ENCODE measurements around the gene TMPRSS5. TPM values are rescaled to one million over a fixed set of nuclear protein-coding genes. Genes with fewer than 3 reads are reported as not detected.

The TMPRSS5 gene
- total RNA-seq, 1 donor from 2014 or later: 1.6 TPM

GRCh38 chr11:113649311-113649710, 56.8 kb downstream of the TMPRSS5 start:
- Mint-ChIP-seq H3K4me1 (ENCODE audit: unreplicated experiment) (no peaks in the 10 kb centered on the region), H3K27me3 (ENCODE audit: unreplicated experiment) (peaks cover 12% of the 10 kb centered on the region), H3K9me3 (ENCODE audit: unreplicated experiment) (peaks cover 11% of the 10 kb centered on the region), H3K27ac (ENCODE audit: unreplicated experiment) (no peak overlapping the region), H3K4me3 (ENCODE audit: unreplicated experiment) (no peak overlapping the region), H3K36me3 (ENCODE audit: unreplicated experiment) (no peaks in the 10 kb centered on the region)
- DNase-seq (ENCODE audit: extremely low spot score, unreplicated experiment): no peak
- no peak for TF ChIP-seq CTCF (IDR thresholded peaks at IDR 0.05)

DNA sequence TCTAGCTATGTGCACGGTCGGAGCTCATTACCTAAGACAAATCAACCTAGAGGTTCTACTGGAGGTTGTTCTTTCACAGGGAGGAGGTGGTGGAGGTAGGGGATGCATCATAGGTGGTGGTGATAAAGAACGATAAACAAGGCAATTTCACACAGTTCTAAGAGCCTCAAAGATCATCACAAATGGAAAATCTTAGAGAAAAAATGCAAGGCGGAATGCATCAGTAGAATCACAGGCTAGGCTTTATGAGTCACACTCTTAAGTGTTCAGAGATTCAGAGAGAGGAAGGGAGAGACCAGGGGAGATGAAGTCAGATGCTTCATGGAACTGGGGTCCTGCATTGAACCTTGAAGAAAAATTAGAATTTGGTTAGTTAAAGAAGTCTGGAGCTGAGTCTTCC, 58.3 kb downstream of the TMPRSS5 start:
- no peaks in the 10 kb centered on the region for H3K36me3 Mint-ChIP-seq (ENCODE audit: unreplicated experiment)
- H3K9me3 Mint-ChIP-seq (ENCODE audit: unreplicated experiment): peaks cover 11% of the 10 kb centered on the region
- peaks cover 8% of the 10 kb centered on the region for H3K27me3 Mint-ChIP-seq (ENCODE audit: unreplicated experiment)
- no peaks in the 10 kb centered on the region for H3K4me1 Mint-ChIP-seq (ENCODE audit: unreplicated experiment)
- no peak overlapping the region for H3K4me3 Mint-ChIP-seq (ENCODE audit: unreplicated experiment)
- no peak for TF ChIP-seq CTCF (IDR thresholded peaks at IDR 0.05)
- H3K27ac Mint-ChIP-seq (ENCODE audit: unreplicated experiment): no peak overlapping the region
- no peak for DNase-seq (ENCODE audit: extremely low spot score, unreplicated experiment)

- Mint-ChIP-seq H3K27me3 (ENCODE audit: unreplicated experiment) (peaks cover 9% of the 10 kb centered on the region), H3K4me1 (ENCODE audit: unreplicated experiment) (no peaks in the 10 kb centered on the region), H3K9me3 (ENCODE audit: unreplicated experiment) (peaks cover 11% of the 10 kb centered on the region), H3K27ac (ENCODE audit: unreplicated experiment) (no peak overlapping the region), H3K36me3 (ENCODE audit: unreplicated experiment) (no peaks in the 10 kb centered on the region), H3K4me3 (ENCODE audit: unreplicated experiment) (no peak overlapping the region)
- DNase-seq (ENCODE audit: extremely low spot score, unreplicated experiment): no peak
- no peak for TF ChIP-seq CTCF (IDR thresholded peaks at IDR 0.05)
Measured at GRCh38 chr11:113647108-113647507, 59.0 kb downstream of the TMPRSS5 start.

DNA sequence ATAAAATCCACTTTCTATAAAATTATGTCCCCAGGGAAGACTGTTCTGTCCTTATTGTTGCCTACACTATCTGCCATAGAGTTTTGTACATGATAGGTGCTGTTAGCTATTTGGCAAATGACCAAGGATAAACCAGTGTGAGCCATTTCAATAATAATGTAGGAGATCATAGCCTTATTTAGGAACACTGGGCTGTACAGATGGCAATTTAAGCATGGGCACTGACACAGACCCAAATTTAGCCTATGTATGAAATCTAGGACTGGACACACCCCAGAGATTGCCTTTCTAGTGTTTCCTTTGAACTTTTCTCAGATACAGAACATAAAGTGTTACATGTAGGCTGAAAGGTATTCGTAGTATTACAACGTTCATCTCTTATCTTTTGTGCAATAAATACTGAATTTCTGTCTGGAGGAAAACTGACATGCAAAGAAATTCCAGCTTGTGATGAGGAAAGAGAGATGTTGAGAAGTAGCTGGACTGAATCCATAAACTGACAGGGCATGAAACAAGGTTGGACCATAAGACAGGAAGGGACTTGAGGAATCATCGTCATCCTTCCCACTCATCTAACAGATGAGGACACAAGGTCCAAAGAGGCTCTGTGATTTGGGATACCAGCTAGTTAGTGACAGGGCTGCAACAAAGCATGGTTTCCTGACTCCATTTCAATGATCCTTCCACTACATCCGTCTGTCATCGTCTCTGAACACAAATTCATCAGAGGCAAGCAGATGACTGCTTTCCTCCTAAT, 60.3 kb downstream of the TMPRSS5 start:
- TF ChIP-seq CTCF (IDR thresholded peaks at IDR 0.05): no peak
- Mint-ChIP-seq H3K4me1 (ENCODE audit: unreplicated experiment) (no peaks in the 10 kb centered on the region), H3K27ac (ENCODE audit: unreplicated experiment) (no peak overlapping the region)

GRCh38 chr11:113644605-113645004, 61.5 kb downstream of the TMPRSS5 start:
- no peak for TF ChIP-seq CTCF (IDR thresholded peaks at IDR 0.05)
- no peaks in the 10 kb centered on the region for H3K36me3 Mint-ChIP-seq (ENCODE audit: unreplicated experiment)

More for the DNA sequence above, 60.3 kb downstream of the TMPRSS5 start:
- DNase-seq (ENCODE audit: extremely low spot score, unreplicated experiment): no peak
- H3K9me3 Mint-ChIP-seq (ENCODE audit: unreplicated experiment): peaks cover 10% of the 10 kb centered on the region
- H3K27me3 Mint-ChIP-seq (ENCODE audit: unreplicated experiment): peaks cover 15% of the 10 kb centered on the region
- no peaks in the 10 kb centered on the region for H3K36me3 Mint-ChIP-seq (ENCODE audit: unreplicated experiment)
- no peak overlapping the region for H3K4me3 Mint-ChIP-seq (ENCODE audit: unreplicated experiment)

More at GRCh38 chr11:113644605-113645004, 61.5 kb downstream of the TMPRSS5 start:
- Mint-ChIP-seq H3K4me3 (ENCODE audit: unreplicated experiment) (no peak overlapping the region), H3K27ac (ENCODE audit: unreplicated experiment) (no peak overlapping the region), H3K4me1 (ENCODE audit: unreplicated experiment) (no peaks in the 10 kb centered on the region), H3K9me3 (ENCODE audit: unreplicated experiment) (peaks cover 4% of the 10 kb centered on the region), H3K27me3 (ENCODE audit: unreplicated experiment) (peaks cover 15% of the 10 kb centered on the region)
- DNase-seq (ENCODE audit: extremely low spot score, unreplicated experiment): no peak
